Activated CD8-positive, alpha-beta T cell treated with anti-CD3 and anti-CD28 coated beads for 36 hours (primary cell): ENCODE results near the gene AGK. TPM values are rescaled to one million over a fixed set of nuclear protein-coding genes. Genes with fewer than 3 reads are reported as not detected.

Experiments used
- ATAC-seq: fragments of 200-7000 bp; cut with Tn5 transposase; one replicate; pipeline ENCODE4 v1.10.0; 2021; ENCODE audit warnings: mild to moderate bottlenecking, moderate library complexity
- CTCF ChIA-PET: fragments of 350-600 bp; sonication (Branson Sonifier 250); formaldehyde crosslinking; loops from one replicate; lab custom pipeline; 2021; ENCODE audit warnings: antibody characterized with exemption; lab: Charles Lee
- POLR2A ChIA-PET: fragments of 350-600 bp; sonication (Branson Sonifier 250); formaldehyde crosslinking; loops from one replicate; lab custom pipeline; 2021; ENCODE audit warnings: antibody characterized with exemption; lab: Charles Lee
- DNase-seq: peaks from one replicate; pipeline ENCODE4 v3.0.0-alpha.2; 2020
- H3K27ac Mint-ChIP-seq: one replicate; pipeline ENCODE4 v1.8.0; 2021; ENCODE audit warnings: mild to moderate bottlenecking, mixed read lengths
- H3K27me3 Mint-ChIP-seq: one replicate; pipeline ENCODE4 v1.8.0; 2021; ENCODE audit warnings: mixed read lengths
- H3K36me3 Mint-ChIP-seq: one replicate; pipeline ENCODE4 v1.8.0; 2021; ENCODE audit warnings: low read depth, mixed read lengths
- H3K4me1 Mint-ChIP-seq: one replicate; pipeline ENCODE4 v1.8.0; 2021; ENCODE audit warnings: low read depth, mixed read lengths
- H3K4me3 Mint-ChIP-seq: one replicate; pipeline ENCODE4 v1.8.0; 2021; ENCODE audit warnings: mild to moderate bottlenecking, moderate library complexity, mixed read lengths
- H3K9me3 Mint-ChIP-seq: one replicate; pipeline ENCODE4 v1.8.0; 2021; ENCODE audit warnings: mixed read lengths
- intact Hi-C: fragments of 100-400 bp; cut with micrococcal nuclease; formaldehyde crosslinking; loops from one replicate; pipeline ENCODE4 v1.10.0; 2022
- total RNA-seq, 2 experiments: library from RNA; stranded (reverse); gene quantifications; one replicate each; pipeline ENCODE4 v1.2.3, GENCODE V29; 2021
- TF ChIP-seq, protein P1 (sequence below): fragments of 200-600 bp; IDR thresholded peaks from one replicate; pipeline ENCODE4 v1.8.0; 2022; ENCODE audit warnings: antibody characterized with exemption, mild to moderate bottlenecking

The AGK gene
- total RNA-seq, 2 experiments from 2014 or later = 70.1 to 73.7 TPM

DNA sequence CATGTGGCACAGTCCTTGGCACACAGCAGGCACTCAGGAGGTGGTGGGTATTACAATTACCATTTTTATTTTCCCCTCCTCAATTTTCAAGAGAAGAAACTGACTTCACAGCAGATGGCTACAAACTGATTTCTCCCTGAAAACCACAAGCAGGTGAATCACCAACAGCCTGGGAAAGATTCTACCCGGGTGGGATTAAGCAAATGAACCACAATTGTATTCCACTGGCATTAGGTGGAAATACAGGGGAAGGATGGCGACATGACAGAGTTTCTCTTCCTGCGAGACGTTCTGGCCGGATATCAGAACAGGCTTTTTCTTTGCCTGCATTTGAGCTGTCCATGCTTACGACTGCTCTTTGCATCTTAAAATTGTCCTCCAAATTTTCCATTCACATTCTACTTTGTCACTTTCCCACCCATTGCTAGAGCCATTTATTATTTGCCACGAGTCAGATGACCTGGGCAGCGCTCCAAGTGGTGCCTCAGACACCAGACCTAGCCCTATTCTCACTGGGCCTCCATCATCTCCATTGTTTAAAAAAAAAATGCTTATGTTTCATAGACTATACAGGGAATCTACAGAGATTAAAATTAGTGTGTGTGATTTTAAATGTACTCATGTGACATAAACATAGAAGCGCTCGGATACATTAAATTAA, 146.1 kb downstream of the AGK start:
- ChIA-PET POLR2A (no interaction called here), CTCF (no interaction called here)
- intact Hi-C loops = no loop called here

DNA sequence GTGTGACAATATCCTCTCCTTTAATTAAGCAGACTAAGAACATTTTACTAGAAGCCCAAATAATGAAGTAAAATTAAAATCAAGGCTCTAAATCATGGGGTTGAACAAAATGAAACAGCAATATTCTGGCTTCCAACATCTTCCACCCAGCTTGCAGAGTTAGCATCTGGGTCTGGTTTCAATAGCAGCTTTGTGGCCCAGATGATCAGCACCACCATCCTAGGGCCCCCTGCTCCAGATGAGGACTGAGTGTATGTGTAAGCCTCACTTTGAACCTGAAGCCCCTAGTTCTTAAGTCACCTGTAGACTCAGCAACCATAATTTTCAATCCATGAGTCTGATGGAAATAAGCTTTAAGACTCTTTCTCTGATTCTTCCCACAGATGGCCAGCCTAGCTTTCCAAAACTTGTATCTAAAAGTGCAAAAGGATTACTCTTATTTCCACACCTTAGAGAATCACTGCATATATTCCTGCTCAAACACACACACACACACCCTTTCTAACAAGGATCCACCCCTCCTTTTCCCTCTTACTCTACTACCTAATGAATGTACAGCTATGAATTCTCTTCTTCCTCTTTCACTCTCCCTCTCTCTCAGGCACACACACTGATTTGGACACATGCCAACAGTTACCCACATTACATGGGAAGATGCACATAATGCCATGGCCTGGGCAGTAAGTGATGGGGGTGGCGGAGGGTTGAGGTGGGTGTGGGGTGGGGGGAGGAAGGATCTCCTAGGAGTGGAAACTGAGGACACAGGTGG, 147.2 kb downstream of the AGK start:
- Mint-ChIP-seq H3K27me3 (peaks cover 2% of the 10 kb centered on the region), H3K36me3 (peaks cover 2% of the 10 kb centered on the region), H3K9me3 (no peaks in the 10 kb centered on the region), H3K4me1 (peaks cover 61% of the 10 kb centered on the region), H3K27ac (no peak overlapping the region), H3K4me3 (no peak overlapping the region)
- ATAC-seq (no peak), DNase-seq (peak; percentile 9)
- ChIA-PET POLR2A (interaction anchor here (1.6 kb wide), 1 partner anchor 40 kb away, joined by 4 read pairs; the partner anchor contains the start of gene SSBP1), CTCF (interaction anchor here (0.8 to 1.4 kb wide), 3 partner anchors 12 to 41 kb away, joined by 3 to 4 read pairs (median 4); partner anchors contain the start of gene SSBP1)
- TF ChIP-seq, protein P1, sequence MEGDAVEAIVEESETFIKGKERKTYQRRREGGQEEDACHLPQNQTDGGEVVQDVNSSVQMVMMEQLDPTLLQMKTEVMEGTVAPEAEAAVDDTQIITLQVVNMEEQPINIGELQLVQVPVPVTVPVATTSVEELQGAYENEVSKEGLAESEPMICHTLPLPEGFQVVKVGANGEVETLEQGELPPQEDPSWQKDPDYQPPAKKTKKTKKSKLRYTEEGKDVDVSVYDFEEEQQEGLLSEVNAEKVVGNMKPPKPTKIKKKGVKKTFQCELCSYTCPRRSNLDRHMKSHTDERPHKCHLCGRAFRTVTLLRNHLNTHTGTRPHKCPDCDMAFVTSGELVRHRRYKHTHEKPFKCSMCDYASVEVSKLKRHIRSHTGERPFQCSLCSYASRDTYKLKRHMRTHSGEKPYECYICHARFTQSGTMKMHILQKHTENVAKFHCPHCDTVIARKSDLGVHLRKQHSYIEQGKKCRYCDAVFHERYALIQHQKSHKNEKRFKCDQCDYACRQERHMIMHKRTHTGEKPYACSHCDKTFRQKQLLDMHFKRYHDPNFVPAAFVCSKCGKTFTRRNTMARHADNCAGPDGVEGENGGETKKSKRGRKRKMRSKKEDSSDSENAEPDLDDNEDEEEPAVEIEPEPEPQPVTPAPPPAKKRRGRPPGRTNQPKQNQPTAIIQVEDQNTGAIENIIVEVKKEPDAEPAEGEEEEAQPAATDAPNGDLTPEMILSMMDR = no peak
- intact Hi-C loops = no loop called here

More for the DNA sequence above, 146.1 kb downstream of the AGK start:
- Mint-ChIP-seq H3K9me3 (no peaks in the 10 kb centered on the region), H3K27me3 (no peaks in the 10 kb centered on the region), H3K4me3 (no peak overlapping the region), H3K4me1 (peaks cover 61% of the 10 kb centered on the region), H3K36me3 (peaks cover 2% of the 10 kb centered on the region), H3K27ac (no peak overlapping the region)
- DNase-seq = no peak
- ATAC-seq = no peak
- TF ChIP-seq, protein P1 = no peak

- Mint-ChIP-seq H3K4me3 (peak overlapping the region; percentile 71), H3K27me3 (peaks cover 2% of the 10 kb centered on the region), H3K9me3 (no peaks in the 10 kb centered on the region), H3K4me1 (peaks cover 53% of the 10 kb centered on the region), H3K36me3 (peaks cover 2% of the 10 kb centered on the region), H3K27ac (no peak overlapping the region)
- ChIA-PET CTCF (interaction anchor here (1.2 to 4.5 kb wide), 3 partner anchors 10 to 45 kb away, joined by 4 to 23 read pairs (median 4); partner anchors contain the start of gene SSBP1), POLR2A (interaction anchor here (1.6 to 3.3 kb wide), 2 partner anchors 38 kb away, joined by 4 to 13 read pairs; partner anchors contain the start of gene SSBP1)
- TF ChIP-seq, protein P1 = no peak
- DNase-seq (no peak), ATAC-seq (no peak)
- intact Hi-C loops = no loop called here
These were observed 148.7 kb downstream of the AGK start for GRCh38 chr7:141699860-141700259.

DNA sequence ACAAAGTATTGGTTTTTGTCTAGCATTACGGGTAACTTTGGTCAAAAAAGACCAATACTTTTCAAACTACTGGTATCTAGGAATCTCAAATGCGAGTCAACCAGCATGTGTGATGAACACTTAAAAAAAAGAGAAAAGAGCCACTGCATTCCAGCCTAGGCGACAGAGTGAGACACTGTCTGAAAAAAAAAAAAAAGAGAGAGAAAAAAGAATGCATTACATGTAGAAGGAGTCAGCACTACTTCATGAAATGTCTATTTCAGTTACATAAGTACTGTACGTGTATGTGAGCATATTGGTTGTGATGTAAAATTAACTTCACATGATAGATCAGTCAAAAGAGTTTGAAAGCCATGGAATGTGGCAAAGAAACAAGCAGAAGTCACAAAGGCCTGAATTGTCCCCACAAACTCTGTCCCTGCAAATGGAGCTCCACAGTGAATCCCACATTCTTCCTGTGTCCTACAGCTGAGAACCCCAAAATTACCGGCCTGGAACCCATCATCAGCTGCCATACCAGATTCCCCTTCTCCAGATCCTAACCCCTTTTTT, 149.2 kb downstream of the AGK start:
- peaks cover 2% of the 10 kb centered on the region for H3K27me3 Mint-ChIP-seq
- no peaks in the 10 kb centered on the region for H3K9me3 Mint-ChIP-seq
- POLR2A ChIA-PET = interaction anchor here (1.1 to 3.3 kb wide), 5 partner anchors 10 to 54 kb away, joined by 3 to 13 read pairs (median 3); partner anchors contain the start of gene SSBP1
- TF ChIP-seq, protein P1 = no peak
- peaks cover 2% of the 10 kb centered on the region for H3K36me3 Mint-ChIP-seq
- H3K4me1 Mint-ChIP-seq = peaks cover 53% of the 10 kb centered on the region
- no peak for ATAC-seq
- peak overlapping the region; percentile 71 for H3K4me3 Mint-ChIP-seq
- intact Hi-C loops = no loop called here
- CTCF ChIA-PET = interaction anchor here (1.3 to 4.5 kb wide), 4 partner anchors 10 to 85 kb away, joined by 4 to 28 read pairs (median 14); partner anchors contain the start of gene SSBP1
- peak overlapping the region; percentile 49 for H3K27ac Mint-ChIP-seq
- no peak for DNase-seq
